K562 (cell line): ENCODE data around the gene KRT4.

ENCODE experiments used
- ARID3B ChIP-seq: fragments of 250-450 bp; sonication (Bioruptor Pico); IDR thresholded peaks from 2 replicates; pipeline ENCODE4 v1.4.0; 2020; ENCODE audit warnings: borderline replicate concordance
- BRCA1 ChIP-seq, 2 experiments: fragments of 450-650 bp in 1 of 2; sonication (generic) in 1 of 2; formaldehyde crosslinking in 1 of 2; IDR thresholded peaks; 2 replicates each; pipeline versions ENCODE4 v1.5.0 to v1.6.1; 2017 to 2020; ENCODE audit warnings: mild to moderate bottlenecking in 1 of 2, missing genetic modification reagents in 1 of 2
- CBX8 ChIP-seq: fragments of 200-600 bp; sonication (generic); IDR thresholded peaks from 2 replicates; pipeline ENCODE4 v1.6.1; 2012; ENCODE audit warnings: borderline replicate concordance, mixed run types, low read depth, mild to moderate bottlenecking, moderate library complexity, mixed read lengths, low read length, control low read depth, inconsistent platforms; ENCODE audit not compliant: poor library complexity, severe bottlenecking; ENCODE audit errors: extremely low read depth
- CTCF ChIP-seq, 3 experiments: IDR thresholded peaks in 2 of 3; conservative IDR thresholded peaks in 1 of 3; 2 replicates each; pipeline ENCODE4 v1.5.1; 2011 to 2012; ENCODE audit warnings: low read length in 3 of 3, mild to moderate bottlenecking in 3 of 3, control low read depth in 2 of 3, improper control_type of control experiment in 1 of 3, inconsistent platforms in 1 of 3, low read depth in 1 of 3, mixed read lengths in 1 of 3, moderate library complexity in 1 of 3; ENCODE audit not compliant: insufficient read depth in 2 of 3
- ESRRB ChIP-seq: fragments of 250-450 bp; sonication (Bioruptor Pico); IDR thresholded peaks from 2 replicates; pipeline ENCODE4 v1.5.0; 2020; ENCODE audit warnings: mild to moderate bottlenecking, moderate library complexity, borderline replicate concordance
- EZH2 ChIP-seq: IDR thresholded peaks from 2 replicates; pipeline ENCODE4 v1.6.1; 2012; ENCODE audit warnings: low read depth, mild to moderate bottlenecking, inconsistent platforms, low read length, borderline replicate concordance
- FOSL1 ChIP-seq: fragments of 200-800 bp; sonication (Bioruptor generic); conservative IDR thresholded peaks from 2 replicates; pipeline ENCODE4 v1.6.1; 2016; ENCODE audit warnings: missing genetic modification characterization, missing compliant biosample characterization
- GABPA ChIP-seq: fragments of 200-800 bp; sonication (Bioruptor generic); conservative IDR thresholded peaks from 2 replicates; pipeline ENCODE4 v1.6.1; 2016; ENCODE audit warnings: low read depth, missing genetic modification characterization, missing compliant biosample characterization
- MAFF ChIP-seq: IDR thresholded peaks from 2 replicates; pipeline ENCODE4 v1.6.1; 2012; ENCODE audit warnings: low read length, improper control_type of control experiment
- MAX ChIP-seq: sonication (generic); formaldehyde crosslinking; IDR thresholded peaks from 2 replicates; pipeline ENCODE4 v1.9.0; 2022; ENCODE audit warnings: mild to moderate bottlenecking, missing genetic modification reagents
- MBD1 ChIP-seq: fragments of 250-450 bp; sonication (Bioruptor Pico); IDR thresholded peaks from 2 replicates; pipeline ENCODE4 v1.8.0; 2022; ENCODE audit warnings: inconsistent platforms
- POLR2A ChIP-seq: fragments of 450-650 bp; conservative IDR thresholded peaks from 2 replicates; pipeline ENCODE4 v1.6.1; 2016
- RFX5 ChIP-seq: IDR thresholded peaks from 2 replicates; pipeline ENCODE4 v1.6.1; 2011; ENCODE audit warnings: low read depth, mild to moderate bottlenecking, improper control_type of control experiment, low read length
- ZNF407 ChIP-seq: fragments of 450-650 bp; IDR thresholded peaks from 2 replicates; pipeline ENCODE4 v1.6.1; 2016; ENCODE audit warnings: low read depth

- TF ChIP-seq MBD1 (CRISPR knock-in tag) (no peak), ESRRB (no peak), FOSL1 (tag) (no peak), POLR2A (no peak), BRCA1 (IDR thresholded peaks at IDR 0.05) (no peak), BRCA1 (CRISPR knock-in tag; IDR thresholded peaks at IDR 0.05) (no peak), ZNF407 (no peak), ARID3B (no peak), EZH2 (no peak), RFX5 (no peak), CBX8 (no peak), CTCF (IDR thresholded peaks at IDR 0.05 in 2 of 3, conservative IDR thresholded peaks at IDR 0.05 in 1 of 3; ENCODE audit: insufficient read depth in 2 of 3, low read depth in 1 of 3, low read length in 3 of 3) (no peak), MAFF (no peak), GABPA (tag) (no peak), MAX (CRISPR knock-in tag) (no peak)
Measured at GRCh38 chr12:52788876-52789636, 24.9 kb downstream of the KRT4 start.
